Measurements from ENCODE around the gene PARVG. TPM values are rescaled to one million over a fixed set of nuclear protein-coding genes. Genes with fewer than 3 reads are reported as not detected.

Gene PARVG
- total and polyA plus RNA-seq, 2 of the 8 experiments (the other 6 are each of a cell fraction or from before 2014, with no cell fraction given): 0.37 to 1.5 TPM

- Histone ChIP-seq H3K23ac (ENCODE audit: insufficient read length) (no peak overlapping the region), H3K9me3 (ENCODE audit: insufficient read depth in 2 of 2, low read depth in 1 of 2, low read length in 1 of 2) (no peaks in the 10 kb centered on the region), H3K27me3 (replicated peaks in 1 of 4; ENCODE audit: control insufficient read depth in 3 of 4, extremely low read depth in 1 of 4, insufficient read depth in 3 of 4, low read length in 3 of 4) (no peaks in the 10 kb centered on the region; a peak in 1 of 7 replicates), H3K36me3 (ENCODE audit: control insufficient read depth in 2 of 4, insufficient read depth in 4 of 4, low read length in 3 of 4) (no peaks in the 10 kb centered on the region), H2BK120ac (replicated peaks; ENCODE audit: low read depth, low read length) (no peak overlapping the region), H3K27ac (ENCODE audit: low read depth, low read length) (no peak overlapping the region), H4K91ac (replicated peaks; ENCODE audit: insufficient read length, low read length) (no peak overlapping the region), H3K56ac (replicated peaks; ENCODE audit: insufficient read length, low read depth, low read length) (no peak overlapping the region), H3K23me2 (ENCODE audit: low read depth, low read length) (no peaks in the 10 kb centered on the region), H3K14ac (ENCODE audit: insufficient read length) (no peak overlapping the region), H3K79me2 (ENCODE audit: control insufficient read depth in 1 of 2, insufficient read depth in 2 of 2, low read length in 2 of 2) (no peaks in the 10 kb centered on the region), H3K18ac (ENCODE audit: extremely low read depth, low read length) (0 out of 2 replicates have a peak overlapping the region, but pooled peaks have one; percentile 87), H4K8ac (ENCODE audit: extremely low read depth, insufficient read depth, low read length) (peak overlapping the region; percentile 59; the same call in 1 of the 2 replicates), H2BK12ac (ENCODE audit: low read depth, low read length) (peak overlapping the region; percentile 80; the same call in 1 of the 2 replicates), H3K4me1 (replicated peaks in 1 of 4; ENCODE audit: control insufficient read depth in 3 of 4, insufficient read depth in 4 of 4, low read length in 3 of 4) (peaks cover 3 to 14% (median 6%) of the 10 kb centered on the region in 4 experiments; a peak in 6 of 7 replicates), H2BK20ac (ENCODE audit: low read length) (no peak overlapping the region), H3K4ac (replicated peaks; ENCODE audit: insufficient read length, low read depth, low read length) (no peak overlapping the region), H3K4me3 (ENCODE audit: extremely low read depth in 1 of 4, insufficient read depth in 2 of 4, low read depth in 3 of 4, low read length in 4 of 4) (no peak overlapping the region), H4K20me1 (replicated peaks in 1 of 2; ENCODE audit: control insufficient read depth in 1 of 2, insufficient read depth in 2 of 2, low read length in 2 of 2) (no peaks in the 10 kb centered on the region), H2AFZ (ENCODE audit: low read length) (no peak overlapping the region), H2BK5ac (ENCODE audit: low read depth, low read length) (no peak overlapping the region), H2BK15ac (ENCODE audit: low read length) (no peak overlapping the region; the same call in 1 of the 2 replicates), H2AK5ac (ENCODE audit: low read depth, low read length) (peak overlapping the region; percentile 7; the same call in 1 of the 2 replicates), H3K4me2 (ENCODE audit: insufficient read depth in 1 of 2, low read depth in 2 of 2, low read length in 2 of 2) (no peak overlapping the region), H3K79me1 (ENCODE audit: low read depth, low read length) (no peaks in the 10 kb centered on the region), H3K9ac (replicated peaks in 1 of 4; ENCODE audit: extremely low read depth in 1 of 4, low read depth in 3 of 4, low read length in 3 of 4) (no peak overlapping the region), H4K5ac (ENCODE audit: insufficient read length, low read depth, low read length) (no peak overlapping the region)
- no peak for DNase-seq (ENCODE audit: low read depth in 1 of 2, low spot score in 2 of 2)
- FAIRE-seq: no peak
- TF ChIP-seq MAFK (IDR thresholded peaks at IDR 0.05; ENCODE audit: low read depth, low read length): no peak
- no peak for TF ChIP-seq CHD1 (IDR thresholded peaks at IDR 0.05; ENCODE audit: low read depth, low read length)
- no peak for TF ChIP-seq SP4 (IDR thresholded peaks at IDR 0.05; ENCODE audit: low read length)
- no peak for TF ChIP-seq EZH2 (IDR thresholded peaks at IDR 0.05; ENCODE audit: low read depth, low read length, severe bottlenecking)
- TF ChIP-seq HDAC2 (IDR thresholded peaks at IDR 0.05; ENCODE audit: borderline replicate concordance in 1 of 2, low read depth in 2 of 2, low read length in 2 of 2): no peak
- TF ChIP-seq TAF7 (optimal IDR thresholded peaks at IDR 0.05; ENCODE audit: borderline replicate concordance, low read depth, low read length): no peak
- no peak for TF ChIP-seq RNF2 (IDR thresholded peaks at IDR 0.05; ENCODE audit: borderline replicate concordance, low read depth, low read length, missing control alignments, poor library complexity, severe bottlenecking)
- TF ChIP-seq TCF12 (IDR thresholded peaks at IDR 0.05; ENCODE audit: low read depth, low read length): no peak
- ChIA-PET CTCF (ENCODE audit: partially characterized antibody) (interaction anchor here (1.5 to 2.9 kb wide), 3 partner anchors 13 to 82 kb away, joined by 5 to 7 read pairs (median 5); partner anchors contain the start of gene PARVG), POLR2A (ENCODE audit: partially characterized antibody) (interaction anchor here (0.6 to 2.1 kb wide), 3 partner anchors 12 to 550 kb away, joined by 4 to 7 read pairs (median 5); partner anchors contain the start of gene PARVG)
- 87% methylated on average over 6 of the region's 12 CpGs; no CpG with 5 or more reads in 1 of the 2 experiments for WGBS, 2 experiments (ENCODE audit: extremely low coverage in 1 of 2, insufficient coverage in 1 of 2, insufficient read length in 1 of 2, insufficient replicate concordance in 2 of 2, low coverage in 1 of 2, low lambda C conversion rate in 2 of 2, missing lambda C conversion rate in 1 of 2)
Observed at GRCh38 chr22:44167501-44167900, 13.2 kb upstream of the PARVG start.
